Fibroblast of mammary gland (primary cell): Measurements from ENCODE around the gene GRIP1.

Source experiments
- DNase-seq: peaks from one replicate; pipeline ENCODE4 v3.0.0-alpha.2; 2010; ENCODE audit warnings: low read depth
- H3K4me3 ChIP-seq: 2 replicates; pipeline ENCODE4 v1.5.1; 2011; ENCODE audit warnings: low read depth, mild to moderate bottlenecking, low read length, moderate library complexity; ENCODE audit not compliant: control insufficient read depth
- TF ChIP-seq, protein P1 (sequence below): conservative IDR thresholded peaks from 2 replicates; pipeline ENCODE4 v1.5.1; 2011; ENCODE audit warnings: low read depth, low read length, inconsistent platforms; ENCODE audit not compliant: control insufficient read depth, insufficient read depth

Gene GRIP1

DNA sequence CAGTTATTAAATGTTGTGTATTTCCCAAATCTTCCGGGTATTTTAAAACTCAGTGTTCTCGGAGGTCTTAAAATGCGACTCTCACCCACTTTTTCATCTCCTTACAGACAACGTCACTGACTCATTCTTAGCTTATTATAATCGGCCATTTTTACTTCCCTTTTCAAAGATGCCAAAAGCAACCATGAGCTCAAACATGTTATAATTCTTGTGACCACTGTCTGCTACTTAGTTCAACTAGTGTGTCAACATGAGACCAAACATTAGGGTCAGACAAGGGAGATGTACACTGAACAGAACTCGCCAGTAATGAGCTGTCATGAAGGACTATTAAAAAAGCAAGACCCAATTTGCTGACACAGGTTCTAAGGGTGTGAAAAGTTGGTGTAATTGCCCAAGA is 4.2 kb upstream of the GRIP1 start:
- no peak for DNase-seq
- no peak overlapping the region for H3K4me3 ChIP-seq
- TF ChIP-seq, protein P1, sequence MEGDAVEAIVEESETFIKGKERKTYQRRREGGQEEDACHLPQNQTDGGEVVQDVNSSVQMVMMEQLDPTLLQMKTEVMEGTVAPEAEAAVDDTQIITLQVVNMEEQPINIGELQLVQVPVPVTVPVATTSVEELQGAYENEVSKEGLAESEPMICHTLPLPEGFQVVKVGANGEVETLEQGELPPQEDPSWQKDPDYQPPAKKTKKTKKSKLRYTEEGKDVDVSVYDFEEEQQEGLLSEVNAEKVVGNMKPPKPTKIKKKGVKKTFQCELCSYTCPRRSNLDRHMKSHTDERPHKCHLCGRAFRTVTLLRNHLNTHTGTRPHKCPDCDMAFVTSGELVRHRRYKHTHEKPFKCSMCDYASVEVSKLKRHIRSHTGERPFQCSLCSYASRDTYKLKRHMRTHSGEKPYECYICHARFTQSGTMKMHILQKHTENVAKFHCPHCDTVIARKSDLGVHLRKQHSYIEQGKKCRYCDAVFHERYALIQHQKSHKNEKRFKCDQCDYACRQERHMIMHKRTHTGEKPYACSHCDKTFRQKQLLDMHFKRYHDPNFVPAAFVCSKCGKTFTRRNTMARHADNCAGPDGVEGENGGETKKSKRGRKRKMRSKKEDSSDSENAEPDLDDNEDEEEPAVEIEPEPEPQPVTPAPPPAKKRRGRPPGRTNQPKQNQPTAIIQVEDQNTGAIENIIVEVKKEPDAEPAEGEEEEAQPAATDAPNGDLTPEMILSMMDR: no peak

GRCh38 chr12:66679461-66680084 is 697 bp upstream of the GRIP1 start:
- DNase-seq: no peak
- TF ChIP-seq, protein P1: no peak
- H3K4me3 ChIP-seq: no peak overlapping the region

DNA sequence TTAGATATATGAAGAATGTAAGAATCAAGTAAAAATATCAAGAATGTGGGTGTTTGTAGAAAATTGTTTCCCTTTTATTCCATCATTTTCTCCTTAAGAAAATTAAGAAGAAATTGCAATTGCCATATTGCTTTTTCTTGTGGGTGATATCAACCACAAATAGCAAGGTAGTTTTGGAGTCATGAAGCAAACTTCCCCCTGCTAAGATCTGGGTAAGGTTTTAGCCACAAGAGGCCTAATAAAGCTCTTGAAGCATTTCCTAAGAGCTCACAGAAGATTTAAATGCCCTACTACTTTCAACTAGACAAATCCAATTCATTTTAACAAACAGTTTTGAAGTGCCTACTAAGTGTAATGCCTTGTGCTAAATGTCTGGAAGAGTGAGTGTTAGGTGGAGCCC is 2.6 kb downstream of the GRIP1 start:
- no peak for DNase-seq
- TF ChIP-seq, protein P1: no peak
- H3K4me3 ChIP-seq: no peak overlapping the region

DNA sequence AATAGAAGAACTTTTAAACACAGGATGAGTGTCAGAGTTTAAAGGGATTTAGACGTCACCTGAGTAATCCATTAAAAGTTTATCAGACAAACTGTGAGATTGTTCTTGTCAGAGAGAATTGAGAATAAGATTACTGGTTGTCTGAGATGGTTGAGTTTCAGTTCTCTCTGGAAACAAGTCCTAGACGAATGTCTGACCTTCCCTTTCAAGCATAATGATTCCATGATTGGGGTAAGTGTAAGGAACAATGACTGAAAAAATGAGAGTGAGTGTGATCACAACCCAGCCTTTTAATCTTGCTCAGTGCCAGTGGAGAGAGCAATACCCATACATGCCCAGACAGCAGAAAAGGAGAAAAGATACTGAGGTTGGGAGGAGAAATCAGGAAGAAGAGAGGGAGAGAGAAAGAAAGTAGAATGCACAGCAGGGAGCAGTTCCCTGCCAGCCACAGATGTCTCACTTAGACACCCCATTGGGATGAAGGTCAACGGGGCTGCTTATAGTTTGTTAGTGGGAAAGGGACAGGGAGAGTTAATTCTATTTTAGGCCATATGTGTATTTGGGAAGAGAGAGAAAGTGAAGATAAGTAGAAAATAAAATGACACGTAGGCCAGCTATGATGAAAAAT is 4.3 kb downstream of the GRIP1 start:
- TF ChIP-seq, protein P1: no peak
- DNase-seq: no peak
- H3K4me3 ChIP-seq: no peak overlapping the region

DNA sequence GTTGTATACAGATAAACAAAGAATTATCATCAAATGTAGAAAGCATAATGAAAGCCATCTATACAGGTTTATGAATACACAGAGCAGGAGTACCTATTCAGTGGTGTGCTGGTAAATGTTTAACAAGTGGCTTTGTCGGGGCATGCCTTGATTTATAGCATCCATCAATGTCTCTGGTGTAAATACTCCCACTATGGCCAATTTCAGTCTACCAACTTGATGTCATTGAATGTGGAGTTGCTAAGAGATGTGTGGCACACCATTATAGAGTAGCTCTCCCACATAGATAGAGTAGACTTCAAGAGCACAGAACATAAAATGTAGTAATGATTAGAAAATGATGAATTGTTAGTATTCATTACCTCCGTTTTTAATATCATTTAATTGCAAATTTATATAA is 9.3 kb downstream of the GRIP1 start:
- no peak for DNase-seq
- TF ChIP-seq, protein P1: no peak
- H3K4me3 ChIP-seq: no peak overlapping the region

DNA sequence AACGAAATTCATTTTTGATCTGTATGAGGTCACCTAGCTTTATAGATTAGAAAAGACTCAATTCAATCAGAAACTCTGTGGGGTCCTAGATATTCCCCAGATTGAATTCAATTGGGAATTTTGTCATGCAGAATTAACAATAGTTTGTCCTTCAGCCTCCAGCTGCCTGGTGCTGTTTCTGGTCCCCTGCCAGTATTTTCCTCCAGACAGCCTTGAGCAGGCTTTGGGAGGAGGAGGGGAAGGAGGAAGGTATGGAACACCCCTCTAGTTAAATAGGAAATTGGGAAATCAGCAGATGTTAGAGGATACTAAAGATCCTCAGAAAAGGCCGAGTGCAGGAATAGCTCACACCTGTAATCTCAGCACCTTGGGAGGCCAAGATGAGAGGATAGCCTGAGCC is 10.6 kb downstream of the GRIP1 start:
- no peak overlapping the region for H3K4me3 ChIP-seq
- DNase-seq: no peak
- TF ChIP-seq, protein P1: no peak
